Right forelimb (tissue), 1 donor: ENCODE data around the gene GDF2.
A peak's percentile ranks its signal among the peaks of the same experiment; 100 is the strongest.

Experiments
- DNase-seq: peaks from one replicate; pipeline ENCODE4 v3.0.0-alpha.2; 2018

Gene GDF2

DNA sequence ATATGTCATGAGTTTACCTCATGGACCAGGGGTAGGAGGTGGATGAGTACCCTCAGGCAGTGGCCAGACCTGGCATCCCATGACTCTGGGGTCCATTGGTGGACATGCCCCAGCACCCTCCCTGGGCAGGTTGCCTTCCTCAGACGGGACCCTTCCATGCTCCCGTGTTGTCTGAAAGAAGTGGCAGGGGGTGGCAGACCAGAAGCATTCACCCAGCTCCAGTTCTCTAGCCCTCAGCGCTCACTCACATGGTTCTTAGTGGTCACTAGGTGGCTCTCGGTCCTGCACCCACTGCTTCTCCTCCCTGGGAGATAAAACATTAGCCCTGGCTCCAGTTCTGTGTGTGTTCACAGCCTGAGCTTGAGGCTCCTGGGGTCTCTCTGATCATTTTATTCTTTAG is 31.9 kb downstream of the GDF2 start:
- DNase-seq = no peak

DNA sequence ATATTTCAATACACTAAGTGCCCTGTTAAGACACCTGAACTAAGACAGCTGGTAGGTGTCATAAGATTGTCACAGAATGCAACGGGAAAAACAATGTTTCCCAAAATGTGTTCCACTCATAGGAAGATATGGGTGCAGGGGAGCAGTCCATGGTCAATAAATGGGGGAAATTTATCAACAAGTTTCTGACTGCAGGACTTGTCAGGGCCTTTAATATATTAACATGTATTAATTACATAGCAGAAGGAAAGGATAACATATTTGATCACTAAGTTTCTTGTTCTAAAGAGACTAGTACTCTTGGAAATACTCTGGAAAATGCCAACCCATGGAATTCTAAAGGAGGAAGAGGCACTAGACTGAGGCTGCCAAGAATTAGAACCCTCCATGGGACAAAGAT is 32.6 kb downstream of the GDF2 start:
- DNase-seq = no peak

DNA sequence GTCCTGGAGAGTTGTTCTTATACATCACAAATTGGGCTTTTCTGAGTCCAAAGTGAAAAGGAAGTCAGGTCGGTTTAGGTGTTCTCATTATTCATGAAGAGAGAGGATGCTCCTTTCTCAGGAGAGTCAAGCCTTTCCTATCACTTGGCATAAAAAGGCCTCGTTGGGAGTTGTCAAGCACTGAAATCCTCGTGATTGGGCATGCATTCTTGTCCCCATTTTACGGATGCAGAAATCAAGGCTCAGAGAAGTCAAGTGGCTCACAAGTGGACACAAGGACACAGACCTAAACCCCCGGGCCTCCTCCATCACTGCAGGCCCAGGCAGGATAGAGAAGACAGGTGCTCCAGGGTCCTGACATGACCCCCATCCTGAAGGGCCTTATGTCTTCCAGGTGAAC is 34.5 kb downstream of the GDF2 start:
- DNase-seq = no peak

DNA sequence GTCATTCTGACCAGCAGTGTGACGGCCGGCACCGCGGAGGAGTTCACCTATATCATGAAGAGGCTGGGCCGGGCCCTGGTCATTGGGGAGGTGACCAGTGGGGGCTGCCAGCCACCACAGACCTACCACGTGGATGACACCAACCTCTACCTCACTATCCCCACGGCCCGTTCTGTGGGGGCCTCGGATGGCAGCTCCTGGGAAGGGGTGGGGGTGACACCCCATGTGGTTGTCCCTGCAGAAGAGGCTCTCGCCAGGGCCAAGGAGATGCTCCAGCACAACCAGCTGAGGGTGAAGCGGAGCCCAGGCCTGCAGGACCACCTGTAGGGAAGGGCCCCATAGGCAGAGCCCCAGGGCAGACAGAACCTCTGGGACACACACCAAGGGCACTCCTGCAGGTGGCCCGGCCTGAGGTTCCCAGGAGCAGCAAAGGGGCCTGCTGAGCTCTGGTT is 34.9 kb downstream of the GDF2 start:
- no peak for DNase-seq

DNA sequence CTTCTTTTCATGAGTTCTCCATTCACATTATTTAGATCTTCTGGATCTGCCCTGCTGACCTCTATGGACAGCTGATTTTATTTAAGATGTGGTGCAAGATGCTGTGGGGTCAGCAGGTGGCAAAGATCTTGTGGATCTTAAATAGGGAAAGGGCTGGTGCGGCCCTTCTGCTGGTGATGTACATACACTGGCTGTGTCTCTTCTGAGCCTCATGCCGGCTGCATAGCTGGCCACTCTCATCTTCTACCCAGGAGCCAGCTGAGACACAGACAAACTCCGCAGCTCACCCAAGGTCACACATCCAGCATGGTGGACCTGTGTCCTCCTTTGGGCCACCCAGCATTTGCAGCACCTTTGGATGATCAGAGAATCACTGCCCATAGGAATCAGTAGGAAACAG is 35.7 kb downstream of the GDF2 start:
- no peak for DNase-seq

DNA sequence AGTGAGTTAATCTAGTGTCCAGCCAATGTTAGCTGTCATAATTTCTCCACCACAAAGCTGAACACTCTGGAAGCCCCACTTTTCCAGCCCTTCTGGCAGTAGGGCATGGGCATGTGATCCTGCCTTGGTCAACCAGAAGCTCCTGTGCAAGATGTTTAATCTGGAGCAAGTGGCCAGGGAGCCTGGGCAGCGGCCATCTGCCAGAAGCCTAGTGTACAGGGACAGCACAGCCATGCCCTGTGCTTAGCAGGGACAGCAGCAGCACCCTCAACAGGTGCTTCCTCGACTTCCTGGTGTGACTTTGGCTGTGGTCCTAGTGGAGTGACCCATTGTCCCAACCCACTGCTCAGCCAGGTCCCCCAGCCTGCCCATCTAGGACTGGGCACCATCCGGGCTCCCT is 36.2 kb downstream of the GDF2 start:
- DNase-seq = no peak

DNA sequence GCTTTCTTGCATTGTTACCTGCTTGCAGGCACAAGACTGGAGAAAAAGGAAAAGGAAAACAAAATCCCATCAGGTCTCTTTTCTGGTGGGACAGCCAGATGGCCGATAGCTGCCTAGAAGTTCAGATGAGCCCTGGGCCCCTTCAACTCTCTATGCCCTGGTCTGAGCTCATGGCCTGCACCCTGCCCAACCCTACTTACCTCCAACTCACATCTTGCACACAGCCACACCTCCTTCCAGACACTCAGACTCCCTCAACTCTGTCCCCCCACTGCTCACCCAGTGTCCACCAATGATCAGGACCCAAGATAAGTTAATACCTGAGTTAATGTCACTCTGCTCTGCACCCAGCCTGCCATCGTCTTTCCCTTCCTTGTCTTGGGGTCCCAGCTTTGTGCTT is 36.8 kb downstream of the GDF2 start:
- no peak for DNase-seq

DNA sequence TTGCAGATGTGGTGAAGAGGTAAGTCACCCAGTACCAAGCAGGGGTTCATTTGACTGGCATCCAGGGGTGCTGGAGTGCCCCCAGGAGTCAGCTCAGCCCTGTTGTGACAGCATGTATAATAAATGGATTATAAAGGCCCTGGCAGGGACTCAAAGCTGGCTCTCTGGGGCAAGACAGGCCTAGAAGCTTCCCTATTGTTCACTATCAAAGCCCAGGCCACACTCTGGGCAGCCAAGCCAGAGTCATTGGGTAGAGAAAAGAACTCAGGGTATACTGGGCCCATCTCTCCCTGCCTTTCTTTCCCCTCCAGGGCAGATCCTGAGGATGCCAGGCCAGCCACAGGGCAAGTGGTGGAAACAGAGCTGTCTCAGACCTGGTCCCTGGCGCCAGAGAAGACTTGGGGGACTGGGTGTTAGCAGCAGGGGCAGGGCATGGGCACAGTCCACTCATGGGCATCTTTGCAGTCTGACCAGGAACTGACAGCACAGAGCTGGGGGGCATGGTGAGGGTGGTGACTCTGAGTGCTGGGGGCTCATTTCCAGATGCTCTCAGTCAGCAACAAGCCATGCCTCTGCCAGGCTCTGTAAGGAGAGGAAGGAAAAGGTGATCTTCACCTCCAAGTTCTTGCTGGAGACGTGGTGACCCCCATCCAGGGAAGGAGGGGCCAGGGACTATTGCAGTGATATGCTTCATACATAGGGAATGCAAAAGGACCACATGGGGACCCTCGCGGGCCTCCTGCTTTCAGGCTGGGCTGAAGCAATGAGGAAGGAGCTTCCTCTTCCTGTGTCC is 37.6 kb downstream of the GDF2 start:
- no peak for DNase-seq

DNA sequence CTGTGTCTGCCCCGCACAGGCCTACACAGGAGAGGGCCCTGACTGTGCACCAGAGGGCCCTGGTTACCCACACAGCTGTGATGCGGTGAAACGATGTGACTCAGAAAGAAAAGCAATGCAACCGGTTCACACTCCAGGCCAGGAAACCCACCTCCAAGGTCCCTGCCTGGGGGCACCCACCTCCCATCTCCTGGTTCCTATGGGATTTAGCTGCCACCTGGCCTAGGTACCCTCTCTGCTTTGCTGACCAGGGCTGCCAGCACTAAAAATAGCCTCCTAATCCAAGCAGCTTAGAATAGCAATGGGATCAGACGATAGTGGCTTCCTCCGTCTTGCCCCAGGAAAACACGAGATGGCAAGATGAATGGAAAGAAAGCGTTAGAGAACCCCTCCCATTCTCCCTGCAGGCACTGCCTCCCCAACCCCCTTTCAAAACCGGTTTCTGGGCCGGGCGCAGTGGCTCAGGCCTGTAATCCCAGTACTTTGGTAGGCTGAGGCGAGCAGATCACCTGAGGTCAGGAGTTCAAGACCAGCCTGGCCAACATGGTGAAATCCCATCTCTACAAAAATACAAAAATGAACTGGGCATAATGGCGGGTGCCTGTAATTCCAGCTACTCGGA is 38.3 kb downstream of the GDF2 start:
- DNase-seq = no peak

DNA sequence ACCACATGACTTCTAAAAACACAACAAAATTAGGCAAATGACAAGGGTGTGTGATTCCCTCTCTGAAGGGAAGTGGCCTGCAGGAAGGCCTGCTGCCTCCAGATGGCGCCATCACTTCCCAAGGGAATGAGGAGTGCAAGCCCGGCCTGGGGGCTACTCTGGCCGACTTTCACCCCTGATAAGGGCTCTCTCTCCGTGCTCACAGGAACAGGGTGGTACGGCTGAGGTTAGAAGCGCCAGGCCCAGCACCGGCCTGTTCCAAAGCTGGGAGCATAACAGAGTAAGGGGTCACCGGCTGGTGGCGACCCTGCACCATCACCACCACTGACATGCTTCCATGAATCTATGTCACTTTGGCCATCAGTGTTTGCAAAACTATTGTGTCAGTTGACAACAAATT is 39.0 kb downstream of the GDF2 start:
- peak; percentile 41 for DNase-seq

DNA sequence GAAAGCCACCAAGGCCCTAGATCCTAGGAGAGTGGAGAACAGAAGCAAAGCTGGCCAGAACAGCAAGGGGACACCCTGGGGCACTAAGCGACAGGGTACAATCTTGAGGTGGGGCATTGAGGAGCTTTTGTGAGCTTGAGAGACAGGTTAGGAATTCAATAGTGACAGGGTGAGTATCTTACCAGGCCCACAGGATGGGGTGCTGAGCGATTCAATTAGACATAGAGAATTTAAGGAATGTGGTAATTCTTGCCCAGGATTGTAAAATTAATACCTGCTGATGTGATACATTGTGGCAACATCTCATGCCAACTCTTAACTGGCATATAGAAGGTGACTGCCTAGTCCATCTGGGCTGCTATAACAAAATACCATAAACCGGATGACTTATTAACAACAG is 39.9 kb downstream of the GDF2 start:
- DNase-seq = no peak

DNA sequence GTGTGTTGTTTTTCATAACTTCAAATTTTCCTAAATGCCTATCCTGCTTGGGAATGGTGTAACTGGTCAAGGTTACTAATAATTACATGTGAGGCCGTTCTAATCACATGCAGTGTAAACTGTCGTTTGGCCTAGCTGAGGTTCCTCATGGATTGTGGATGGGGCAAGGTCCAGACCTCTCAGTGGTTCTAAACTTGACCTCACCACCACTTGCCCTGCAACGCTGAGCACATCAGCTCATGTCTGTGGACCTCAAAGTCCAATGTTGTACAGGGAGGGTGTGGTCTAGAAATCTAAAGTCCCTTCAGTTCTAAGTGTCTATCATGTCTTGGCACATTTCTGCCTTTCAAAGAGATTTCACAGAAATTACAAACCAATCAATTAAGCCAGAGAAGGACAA is 41.5 kb downstream of the GDF2 start:
- no peak for DNase-seq

DNA sequence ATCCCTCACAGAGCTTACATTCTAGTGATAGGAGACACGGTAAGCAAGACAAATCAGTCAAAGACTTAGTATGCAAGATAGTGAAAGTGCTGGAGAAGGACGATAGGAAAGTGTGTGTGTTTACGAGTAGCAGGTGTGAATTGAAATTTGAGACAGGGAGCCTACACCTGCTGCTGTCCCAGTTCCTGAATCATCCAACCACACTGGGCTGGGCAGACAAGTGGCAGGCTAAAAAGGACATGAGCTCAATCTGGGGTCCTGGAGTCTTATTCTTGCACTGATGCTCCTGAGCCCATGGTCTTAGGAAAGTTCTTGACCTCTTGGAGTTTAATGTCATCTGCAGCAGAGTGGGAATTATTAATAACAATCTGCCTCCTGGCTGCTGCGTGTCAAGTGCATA is 42.1 kb downstream of the GDF2 start:
- DNase-seq = peak; percentile 18

DNA sequence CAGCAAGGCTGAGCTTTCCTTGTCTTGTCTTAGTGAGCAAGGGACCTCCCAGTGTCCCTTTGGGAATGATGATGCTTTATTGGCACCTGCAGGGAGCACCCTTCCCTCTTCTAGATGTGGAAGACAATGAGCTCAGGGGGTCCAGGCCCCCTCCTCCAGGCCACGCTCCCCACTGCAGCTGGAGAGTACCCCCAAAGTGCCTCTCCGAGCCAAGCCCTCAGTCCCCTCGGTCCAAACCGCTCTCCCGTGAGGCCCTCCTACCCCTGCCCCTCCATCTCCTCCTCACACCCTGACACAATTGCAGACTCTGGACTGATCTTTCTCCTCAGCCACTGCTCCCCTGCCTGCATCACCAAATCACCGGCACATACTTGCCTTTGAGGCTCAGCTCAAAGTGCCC is 42.7 kb downstream of the GDF2 start:
- DNase-seq = no peak

DNA sequence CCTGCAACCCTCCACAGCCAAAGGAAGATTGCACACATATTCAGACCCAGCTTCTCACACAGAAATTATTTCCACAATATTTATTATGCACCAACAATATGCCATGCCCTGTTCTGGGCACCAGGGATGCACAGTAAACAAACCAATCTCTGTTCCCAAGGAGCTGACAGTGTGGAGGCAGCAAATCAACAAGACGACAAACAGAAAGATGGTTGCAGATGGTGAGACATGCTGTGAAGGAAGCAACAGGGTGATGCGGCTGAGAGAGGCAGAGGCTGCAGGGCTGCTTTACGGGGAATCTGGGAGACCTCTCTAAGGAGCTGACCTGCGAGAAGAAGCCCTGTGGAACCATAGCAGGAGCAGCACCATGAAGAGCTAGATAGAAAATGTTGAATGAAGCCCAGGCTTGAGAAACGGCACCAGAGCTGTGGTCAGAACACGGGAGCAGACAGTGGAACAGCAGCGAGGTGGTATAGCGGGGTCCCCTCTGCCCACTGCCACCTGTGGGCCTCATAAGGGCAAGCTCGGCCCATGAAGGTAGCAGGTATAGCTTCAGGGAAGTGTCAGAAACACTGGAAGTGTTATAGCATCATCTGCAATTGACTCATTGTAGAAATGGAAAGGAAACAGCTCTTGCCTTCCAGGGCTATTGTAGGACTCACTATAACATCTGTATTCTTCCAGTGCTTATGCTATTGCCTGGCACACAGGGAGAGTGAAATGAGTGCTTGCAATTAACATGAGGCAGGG is 43.4 kb downstream of the GDF2 start:
- DNase-seq = peak; percentile 9

DNA sequence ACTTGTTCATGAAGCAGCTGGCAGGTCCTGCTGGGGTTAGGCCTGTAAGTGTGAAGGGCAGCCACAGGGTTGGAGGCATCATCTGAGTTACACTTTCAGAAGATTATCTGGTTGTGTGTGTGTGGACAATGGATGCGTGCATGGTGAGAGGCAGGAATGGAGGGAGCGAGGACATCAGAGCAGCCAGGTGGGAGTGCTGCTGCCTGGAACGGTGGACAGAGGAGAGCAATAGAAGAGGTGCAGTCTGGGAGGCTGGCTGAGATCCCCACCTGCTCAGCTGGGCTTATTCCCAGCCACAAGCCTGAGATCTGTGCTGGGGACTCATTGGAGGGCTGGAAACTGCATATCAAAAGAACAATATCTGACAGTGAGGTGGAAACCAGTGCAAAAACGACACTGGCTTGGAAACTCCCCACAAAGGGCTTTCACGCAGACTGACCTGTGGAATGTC is 44.0 kb downstream of the GDF2 start:
- DNase-seq = peak; percentile 31

DNA sequence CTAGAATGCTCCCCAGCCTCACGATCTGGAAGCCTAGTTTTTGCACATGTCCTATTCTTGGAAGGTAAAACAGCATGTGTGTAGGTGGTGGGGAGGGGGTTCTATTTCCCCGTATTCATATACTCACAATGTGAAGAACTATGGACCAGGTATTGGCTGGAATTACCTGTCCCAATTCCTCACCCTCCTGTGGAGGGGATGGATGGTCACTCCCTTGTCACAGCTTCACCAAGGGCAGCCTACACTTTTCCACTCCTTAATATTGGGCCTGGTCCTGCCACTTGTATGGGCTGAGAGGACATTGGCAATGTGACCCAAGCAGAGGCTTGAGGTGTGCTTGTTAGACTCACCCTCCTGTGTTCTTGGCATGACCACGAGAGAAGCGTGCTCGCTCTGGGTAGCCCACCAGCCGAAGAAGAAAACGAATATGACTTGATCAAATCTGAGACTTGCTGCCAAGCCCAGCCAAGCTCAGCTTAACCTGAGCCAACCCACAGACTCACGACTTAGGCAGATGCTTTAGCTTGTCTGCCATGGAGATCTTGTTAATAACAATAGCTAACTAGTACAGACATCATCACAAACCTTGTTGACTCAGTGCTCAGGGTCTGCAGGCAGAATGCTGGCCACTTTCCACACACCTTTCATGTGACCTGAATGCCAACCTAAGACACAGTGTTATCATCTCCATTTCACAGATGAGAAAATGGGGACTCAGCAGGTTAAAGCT is 44.6 kb downstream of the GDF2 start:
- DNase-seq = peak; percentile 17

DNA sequence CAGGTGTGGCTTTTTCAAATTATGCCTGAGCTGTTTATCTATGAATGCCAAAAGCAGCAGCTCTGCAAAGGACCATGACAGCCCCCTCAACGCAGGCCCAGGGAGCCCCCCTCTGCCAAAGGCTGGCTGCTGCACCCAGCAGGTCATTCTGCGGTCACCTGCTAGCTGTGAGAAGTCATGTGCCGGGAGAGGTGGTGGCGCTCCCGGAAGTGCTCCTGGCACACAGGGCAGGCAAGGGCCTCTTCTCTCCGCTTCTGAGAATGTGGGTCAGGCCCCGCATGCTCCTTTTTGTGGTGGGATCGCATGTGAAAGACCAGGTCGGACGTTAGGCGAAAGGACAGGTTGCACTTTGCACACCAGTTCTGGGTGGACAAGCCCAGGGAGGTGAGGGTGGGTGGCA is 45.4 kb downstream of the GDF2 start:
- peak; percentile 6 for DNase-seq

DNA sequence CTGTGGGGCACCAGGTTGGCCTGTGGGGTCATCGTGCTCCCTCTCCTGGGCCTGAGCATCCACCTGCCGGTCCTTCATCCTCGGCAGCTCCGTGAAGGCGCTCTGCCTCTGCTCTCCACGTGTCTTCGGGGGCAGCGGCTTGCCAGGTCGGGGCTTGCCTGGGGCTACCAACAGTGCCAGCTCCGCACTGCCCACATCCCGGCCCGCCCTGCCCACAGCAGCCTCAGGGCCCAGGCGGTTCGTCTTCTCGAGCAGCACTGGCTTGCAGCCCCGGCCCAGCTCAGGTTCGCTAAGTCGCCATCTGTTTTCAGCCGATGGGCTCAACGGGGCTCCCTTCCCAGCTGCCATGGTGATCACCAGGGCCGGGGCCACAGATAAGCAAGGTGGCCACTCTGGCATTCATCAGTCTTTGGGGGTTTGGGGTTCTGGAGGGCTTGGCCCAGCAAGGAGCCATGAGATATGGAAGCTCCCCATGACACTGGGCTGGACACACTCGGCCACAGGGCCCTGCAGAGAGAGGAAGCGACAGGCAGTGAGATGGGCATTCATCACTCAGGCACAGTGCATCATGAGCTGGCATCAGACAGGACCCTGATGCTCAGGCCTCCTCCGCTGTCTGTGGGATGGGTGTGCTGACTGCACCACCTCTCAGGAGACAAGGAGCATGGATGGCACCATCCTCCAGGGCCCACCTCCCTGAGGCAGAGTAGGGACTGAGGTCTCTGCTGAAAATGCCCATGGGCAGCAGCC is 46.4 kb downstream of the GDF2 start:
- DNase-seq = peak; percentile 17

DNA sequence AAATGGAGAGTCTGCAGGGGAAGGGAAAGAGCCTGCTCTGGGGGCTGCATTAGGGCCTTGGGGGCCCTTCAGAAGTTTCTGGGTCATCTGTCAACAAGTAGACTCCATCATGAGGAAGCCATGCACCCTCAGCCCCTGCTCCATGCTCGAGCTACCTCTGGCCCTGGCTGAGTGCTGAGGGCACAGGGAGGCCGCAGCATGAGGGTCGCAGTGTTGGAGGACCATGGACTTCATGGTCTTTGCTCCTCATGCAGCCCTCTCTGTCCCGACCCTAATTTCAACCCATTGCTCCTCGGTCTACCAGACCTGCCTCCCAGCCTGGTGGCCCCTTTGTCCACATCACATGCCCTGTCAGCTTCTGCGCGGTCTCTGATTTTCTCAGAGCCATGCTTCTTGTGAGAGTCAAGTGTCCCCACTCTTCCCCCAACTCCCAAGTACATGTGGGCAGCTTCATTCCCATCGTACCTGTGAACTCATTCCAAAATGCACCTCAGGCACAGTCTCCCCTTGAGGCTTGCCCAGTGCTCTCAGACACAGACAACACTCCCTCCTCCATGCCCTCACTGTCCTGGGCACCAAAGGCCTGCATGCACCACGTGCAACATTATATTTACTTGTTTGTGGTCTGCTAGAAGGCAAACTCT is 47.1 kb downstream of the GDF2 start:
- peak; percentile 24 for DNase-seq

DNA sequence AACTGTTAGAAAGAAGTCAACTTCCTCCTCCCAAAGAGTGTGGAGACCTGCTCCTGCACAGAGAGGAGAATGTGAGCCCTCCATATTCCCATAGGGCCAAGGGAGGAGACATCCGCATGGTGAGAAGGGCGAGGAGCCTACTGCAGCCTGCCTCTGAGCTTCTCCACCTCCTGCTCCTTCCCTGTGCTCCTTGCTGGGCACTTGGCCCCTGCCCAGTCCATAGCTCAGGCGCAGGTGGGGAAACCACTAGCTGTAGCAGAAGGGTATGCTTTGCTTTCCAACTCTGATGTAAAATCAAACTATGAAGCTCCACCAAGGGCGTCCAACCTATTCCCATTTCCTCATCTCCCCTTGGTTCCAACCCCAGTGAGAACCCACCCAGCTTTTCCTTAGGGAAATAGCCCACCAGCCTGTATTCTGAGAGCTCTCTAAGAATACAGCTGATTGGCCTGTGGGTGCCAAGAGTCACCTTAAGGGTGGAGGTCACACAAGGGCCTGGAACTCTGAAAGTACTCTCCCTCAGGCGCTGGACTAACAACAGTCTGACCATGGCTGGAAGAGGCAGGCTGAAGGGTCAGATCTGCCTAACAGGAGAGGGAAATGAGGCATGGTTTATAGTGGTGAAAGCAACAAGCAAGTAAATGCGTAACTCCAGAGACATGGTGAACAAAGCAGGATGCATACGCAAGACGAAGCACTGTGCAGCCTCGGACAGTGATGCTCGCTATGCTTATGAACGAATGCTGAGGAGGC is 47.9 kb downstream of the GDF2 start:
- DNase-seq = peak; percentile 19
